HepG2 (cell line): ENCODE data around the gene OR4B1. TPM values are rescaled to one million over a fixed set of nuclear protein-coding genes. Genes with fewer than 3 reads are reported as not detected.
"Not testable (repeated sequence)": the region's sequence is repeated elsewhere in the genome, so short reads cannot be mapped to it uniquely, and the experiment has no call there.

Experiments used
- ATAC-seq: fragments of 200-7000 bp; cut with Tn5 transposase; 3 replicates; pipeline ENCODE4 v1.9.1; 2020; ENCODE audit warnings: mild to moderate bottlenecking, moderate library complexity
- BruUV-seq: library from RNA; stranded (reverse); fragments of 400-500 nt; replicated peaks from 2 replicates; lab custom pipeline; 2021; lab: Mats Ljungman, UMichigan
- CTCF ChIA-PET: fragments of 300-600 bp; formaldehyde crosslinking; extraction: SDS; loops from one replicate; lab custom pipeline; 2021; ENCODE audit warnings: low total read pairs, inconsistent platforms, low intra/inter-chr PET ratio; lab: Yijun Ruan, JAX
- POLR2A ChIA-PET: fragments of 350-600 bp; sonication (Branson Sonifier 250); formaldehyde crosslinking; loops from one replicate; lab custom pipeline; 2020; ENCODE audit warnings: antibody characterized with exemption, inconsistent platforms; lab: Yijun Ruan, JAX
- DNase-seq: peaks from one replicate; pipeline ENCODE4 v3.0.0-alpha.2; 2015; ENCODE audit warnings: low spot score
- FAIRE-seq: peaks from 3 replicates; lab custom pipeline; 2011; peaks lifted over from hg19 to GRCh38; lab: Jason Lieb, UNC
- H2AFZ ChIP-seq: one replicate; pipeline ENCODE4 v1.6.1; 2011; ENCODE audit warnings: low read length, inconsistent platforms
- H3K27ac ChIP-seq: fragments of 300-600 bp; 3 replicates; pipeline ENCODE4 v1.8.0; 2011; ENCODE audit warnings: mixed run types, mild to moderate bottlenecking, mixed read lengths, low read length, inconsistent platforms; ENCODE audit not compliant: insufficient read depth; ENCODE audit errors: extremely low read length
- H3K27me3 ChIP-seq, 2 experiments: fragments of 200-600 bp in 1 of 2; 2 replicates in 1 of 2; 3 replicates in 1 of 2; pipeline versions ENCODE4 v1.6.0 to v1.8.0; 2011; ENCODE audit warnings: low read length in 2 of 2, mild to moderate bottlenecking in 2 of 2, moderate library complexity in 2 of 2, inconsistent platforms in 1 of 2; ENCODE audit not compliant: insufficient read depth in 2 of 2, control insufficient read depth in 1 of 2
- H3K36me3 ChIP-seq, 2 experiments: fragments of 200-600 bp in 1 of 2; replicated peaks in 1 of 2; 2 replicates in 1 of 2; 3 replicates in 1 of 2; pipeline versions ENCODE4 v1.5.1 to v1.8.0; 2011; ENCODE audit warnings: low read length in 2 of 2, inconsistent platforms in 1 of 2; ENCODE audit not compliant: insufficient read depth in 2 of 2, control insufficient read depth in 1 of 2
- H3K4me1 ChIP-seq: 2 replicates; pipeline ENCODE4 v1.5.1; 2012; ENCODE audit warnings: low read length, inconsistent platforms; ENCODE audit not compliant: insufficient read depth
- H3K4me2 ChIP-seq: 2 replicates; pipeline ENCODE4 v1.6.0; 2011; ENCODE audit warnings: low read depth, low read length, inconsistent platforms
- H3K4me3 ChIP-seq, 3 experiments: fragments of 200-600 bp in 1 of 3; sonication (generic), shearing (Covaris generic) in 1 of 3; replicated peaks in 1 of 3; 2 replicates each; pipeline ENCODE4 v1.5.1; 2011 to 2016; ENCODE audit warnings: low read length in 3 of 3, inconsistent platforms in 2 of 3, low read depth in 2 of 3, mild to moderate bottlenecking in 2 of 3, control low read depth in 1 of 3, mixed read lengths in 1 of 3; ENCODE audit not compliant: insufficient read depth in 1 of 3
- H3K79me2 ChIP-seq: one replicate; pipeline ENCODE4 v1.6.1; 2011; ENCODE audit warnings: low read length, inconsistent platforms; ENCODE audit not compliant: insufficient read depth
- H3K9ac ChIP-seq: 2 replicates; pipeline ENCODE4 v1.6.0; 2011; ENCODE audit warnings: mild to moderate bottlenecking, low read depth, low read length, inconsistent platforms; ENCODE audit not compliant: insufficient read depth
- H3K9me3 ChIP-seq: 2 replicates; pipeline ENCODE4 v1.5.1; 2012; ENCODE audit warnings: mild to moderate bottlenecking, low read length
- H4K20me1 ChIP-seq: 2 replicates; pipeline ENCODE4 v1.6.0; 2011; ENCODE audit warnings: inconsistent platforms, mild to moderate bottlenecking, low read length, moderate library complexity; ENCODE audit not compliant: insufficient read depth
- CREBL2 ChIP-seq: sonication (generic); formaldehyde crosslinking; IDR thresholded peaks from 2 replicates; pipeline ENCODE4 v1.8.1; 2023; ENCODE audit warnings: missing genetic modification reagents, mild to moderate bottlenecking, borderline replicate concordance
- ZBTB40 ChIP-seq, 2 experiments: fragments of 450-650 bp in 1 of 2; sonication (generic) in 1 of 2; formaldehyde crosslinking in 1 of 2; IDR thresholded peaks; 2 replicates each; pipeline versions ENCODE4 v1.6.1 to v1.8.0; 2016 to 2022; ENCODE audit warnings: antibody characterized with exemption in 1 of 2, mild to moderate bottlenecking in 1 of 2, missing genetic modification reagents in 1 of 2
- ZC3H4 ChIP-seq: sonication (generic); formaldehyde crosslinking; IDR thresholded peaks from 2 replicates; pipeline ENCODE4 v1.4.0; 2020; ENCODE audit warnings: missing genetic modification reagents, borderline replicate concordance
- WGBS: methylation state at CpG from one replicate; pipeline ENCODE4 v1.1.6; 2017; ENCODE audit warnings: low lambda C conversion rate; 5-methylcytosine and 5-hydroxymethylcytosine counted together
- in situ Hi-C: cut with HindIII; loops from 2 replicates; pipeline ENCODE4 v1.10.0; 2017; ENCODE audit warnings: low pct_unique_long_range_greater_than_20kb; ENCODE audit not compliant: extremely low pct_ligation_motif_present
- intact Hi-C: fragments of 100-400 bp; cut with micrococcal nuclease; formaldehyde crosslinking; loops from one replicate; pipeline ENCODE4 v1.10.0; 2022; ENCODE audit not compliant: unreplicated experiment
- polyA plus RNA-seq, 8 experiments: library from polyadenylated mRNA; depleted of rRNA in 3 of 8; stranded (reverse) in 7 of 8; unstranded in 1 of 8; fragments of >200 nt; fragmentation: Illumina TruSeq in 4 of 8; extraction: Trizol in 4 of 8; gene quantifications; 2 replicates each; pipeline versions ENCODE4 v1.2.1 to v1.2.3, GENCODE V29; 2011 to 2016; ENCODE audit warnings: low read depth in 4 of 8, missing spikeins in 1 of 8, mixed read lengths in 1 of 8; ENCODE audit not compliant: insufficient read depth in 1 of 8
- total RNA-seq, 5 experiments: library from RNA; depleted of rRNA; stranded (reverse); fragments of >200 nt; fragmentation: Illumina TruSeq; extraction: Trizol; gene quantifications; 2 replicates each; pipeline ENCODE4 v1.2.3, GENCODE V29; 2016; ENCODE audit warnings: low read depth in 1 of 5

Gene OR4B1
- total and polyA plus RNA-seq, 2 of the 13 experiments (the other 11 are each of a cell fraction or from before 2014, with no cell fraction given): not detected

GRCh38 chr11:48184452-48184851 is 32.2 kb upstream of the OR4B1 start:
- Histone ChIP-seq H3K4me1 (no peaks in the 10 kb centered on the region), H3K4me3 (no peak overlapping the region), H3K27me3 (no peaks in the 10 kb centered on the region), H2AFZ (no peak overlapping the region), H3K36me3 (no peaks in the 10 kb centered on the region), H3K27ac (no peak overlapping the region), H3K9me3 (no peaks in the 10 kb centered on the region), H3K9ac (no peak overlapping the region), H4K20me1 (no peaks in the 10 kb centered on the region), H3K4me2 (no peak overlapping the region), H3K79me2 (no peaks in the 10 kb centered on the region)
- DNase-seq (no peak), ATAC-seq (no peak), FAIRE-seq (no peak)
- BruUV-seq: no TSS peak
- ChIA-PET CTCF (no interaction called here), POLR2A (no interaction called here)
- in situ Hi-C loops: no loop called here
- no peak for TF ChIP-seq CREBL2 (CRISPR knock-in tag)
- no peak for TF ChIP-seq ZC3H4
- no peak for TF ChIP-seq ZBTB40 (IDR thresholded peaks at IDR 0.05)
- TF ChIP-seq ZBTB40 (CRISPR knock-in tag; IDR thresholded peaks at IDR 0.05): no peak
- intact Hi-C loops: no loop called here

GRCh38 chr11:48190906-48191654 is 25.5 kb upstream of the OR4B1 start:
- H3K36me3 ChIP-seq, H4K20me1 ChIP-seq, H3K4me1 ChIP-seq, ATAC-seq, CTCF ChIA-PET, H3K4me2 ChIP-seq, BruUV-seq, H3K79me2 ChIP-seq, H2AFZ ChIP-seq, H3K9ac ChIP-seq, POLR2A ChIA-PET, intact Hi-C loops, DNase-seq, H3K4me3 ChIP-seq, FAIRE-seq, in situ Hi-C loops, H3K9me3 ChIP-seq, H3K27me3 ChIP-seq, H3K27ac ChIP-seq: not testable (repeated sequence)
- WGBS: 1% methylated on average over 7 of the region's 10 CpGs
